ACHN (cell line): ENCODE data around the gene MRGPRG.
"Not testable (repeated sequence)": the region's sequence is repeated elsewhere in the genome, so short reads cannot be mapped to it uniquely, and the experiment has no call there.

Experiments used
- DNase-seq: peaks from one replicate; pipeline ENCODE4 v3.0.0-alpha.2; 2015
- in situ Hi-C: cut with HindIII; loops from 2 replicates; pipeline ENCODE4 v1.10.0; 2017; ENCODE audit warnings: low sequenced_read_pairs, low pct_ligation_motif_present, low pct_unique_long_range_greater_than_20kb

Gene MRGPRG, protein sequence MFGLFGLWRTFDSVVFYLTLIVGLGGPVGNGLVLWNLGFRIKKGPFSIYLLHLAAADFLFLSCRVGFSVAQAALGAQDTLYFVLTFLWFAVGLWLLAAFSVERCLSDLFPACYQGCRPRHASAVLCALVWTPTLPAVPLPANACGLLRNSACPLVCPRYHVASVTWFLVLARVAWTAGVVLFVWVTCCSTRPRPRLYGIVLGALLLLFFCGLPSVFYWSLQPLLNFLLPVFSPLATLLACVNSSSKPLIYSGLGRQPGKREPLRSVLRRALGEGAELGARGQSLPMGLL

DNA sequence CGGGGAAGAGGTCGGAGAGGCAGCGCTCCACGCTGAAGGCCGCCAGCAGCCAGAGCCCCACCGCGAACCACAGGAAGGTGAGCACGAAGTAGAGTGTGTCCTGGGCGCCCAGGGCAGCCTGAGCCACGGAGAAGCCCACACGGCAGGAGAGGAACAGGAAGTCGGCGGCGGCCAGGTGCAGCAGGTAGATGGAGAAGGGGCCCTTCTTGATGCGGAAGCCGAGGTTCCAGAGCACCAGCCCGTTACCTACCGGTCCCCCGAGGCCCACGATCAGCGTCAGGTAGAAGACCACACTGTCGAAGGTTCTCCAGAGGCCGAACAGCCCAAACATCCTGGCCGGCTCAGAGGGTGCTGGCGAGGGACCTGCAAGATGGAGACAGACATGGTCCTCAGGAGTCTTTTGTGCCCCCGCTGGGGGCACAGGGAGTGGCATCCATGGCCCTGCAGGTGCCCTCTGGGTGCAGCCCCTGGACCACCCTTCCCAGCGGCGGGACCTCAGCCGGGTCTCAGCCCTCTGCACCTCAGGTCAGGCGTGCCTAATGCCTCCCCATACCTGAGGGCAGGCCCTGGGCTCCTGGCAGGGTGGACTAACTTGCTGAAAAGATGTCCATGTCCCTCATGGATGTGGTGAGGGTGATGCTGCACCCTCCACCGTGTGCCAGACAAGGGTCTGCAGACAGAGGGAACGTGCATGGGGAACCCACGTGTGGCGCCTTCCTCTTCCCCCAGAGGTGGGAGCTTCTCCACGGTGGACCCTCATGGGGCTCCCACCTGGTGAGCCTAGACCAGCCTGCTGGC is at the start of gene MRGPRG:
Gene MRGPRG (minus strand): TSS at position 331 of the 798 bp plus-strand sequence. CDS start 0 bp downstream, at position 331.
- in situ Hi-C loops = no loop called here
- DNase-seq = no peak

DNA sequence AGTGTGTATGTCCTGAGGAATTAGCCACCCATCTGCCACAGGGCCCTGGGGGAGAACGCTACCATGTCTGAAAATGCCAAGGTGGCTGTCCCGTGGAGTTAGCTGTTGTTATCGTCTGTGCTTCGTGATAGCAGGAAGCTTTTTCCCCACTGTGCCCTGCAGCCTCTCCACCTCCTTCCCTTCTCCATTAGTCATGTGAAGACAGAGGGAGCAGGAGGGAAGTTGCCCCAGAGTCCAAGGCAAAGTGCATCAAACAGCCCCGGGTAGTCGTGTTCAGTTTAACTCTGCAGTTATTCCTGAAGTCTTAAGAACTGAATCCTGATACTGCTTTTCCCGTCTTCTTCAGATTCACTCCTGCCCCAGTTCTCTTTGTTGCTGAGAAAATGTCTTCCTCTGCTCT is 43.9 kb upstream of the MRGPRG start:
- in situ Hi-C loops, DNase-seq: not testable (repeated sequence)

DNA sequence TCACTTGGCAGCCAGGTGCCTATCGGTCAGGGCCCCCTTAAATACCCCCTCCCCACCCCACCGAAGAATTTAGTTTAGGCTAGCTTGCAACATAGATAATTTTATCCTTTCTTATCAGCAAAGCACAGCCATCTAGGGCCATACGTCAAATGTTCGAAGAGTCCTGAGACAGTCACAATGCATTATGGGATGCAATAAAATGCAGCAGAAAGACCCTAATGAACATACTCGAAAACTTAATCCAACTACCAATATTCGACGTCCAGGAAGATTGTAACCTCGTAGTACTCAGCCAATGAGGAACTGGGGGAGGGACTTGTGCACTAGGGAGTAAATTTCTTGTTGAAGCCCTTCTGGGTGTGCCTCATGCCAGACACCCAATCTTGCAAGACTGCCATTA is 43.2 kb upstream of the MRGPRG start:
- DNase-seq, in situ Hi-C loops: not testable (repeated sequence)

DNA sequence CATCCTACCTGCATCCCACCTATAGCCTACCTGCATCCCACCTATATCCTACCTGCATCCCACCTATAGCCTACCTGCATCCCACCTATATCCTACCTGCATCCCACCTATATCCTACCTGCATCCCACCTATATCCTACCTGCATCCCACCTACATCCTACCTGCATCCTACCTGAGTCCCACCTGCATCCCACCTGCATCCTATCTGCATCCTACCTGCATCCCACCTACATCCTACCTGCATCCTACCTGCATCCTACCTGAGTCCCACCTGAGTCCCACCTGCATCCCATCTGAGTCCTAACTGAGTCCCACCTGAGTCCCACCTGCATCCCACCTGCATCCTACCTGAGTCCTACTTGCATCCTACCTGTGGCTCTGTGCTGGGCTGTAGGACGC is 38.9 kb upstream of the MRGPRG start:
- in situ Hi-C loops, DNase-seq: not testable (repeated sequence)

DNA sequence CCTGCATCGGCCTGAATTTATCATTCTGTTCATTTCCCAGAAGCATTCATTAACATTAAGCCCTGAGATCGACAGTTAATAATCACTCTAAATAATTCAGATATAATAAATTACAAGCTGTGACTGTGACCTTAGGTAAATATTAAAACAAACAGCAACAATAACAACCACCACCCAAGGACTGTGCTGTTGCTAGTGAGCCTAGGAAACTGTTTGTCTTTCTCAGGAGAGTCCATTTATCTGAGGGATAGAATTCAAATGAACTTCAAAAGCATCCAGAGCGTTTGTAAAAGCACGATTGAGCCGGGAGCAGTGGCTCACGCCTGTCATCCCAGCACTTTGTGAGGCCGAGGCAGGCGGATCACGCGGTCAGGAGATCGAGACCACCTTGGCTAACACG is 36.6 kb upstream of the MRGPRG start:
- DNase-seq, in situ Hi-C loops: not testable (repeated sequence)

DNA sequence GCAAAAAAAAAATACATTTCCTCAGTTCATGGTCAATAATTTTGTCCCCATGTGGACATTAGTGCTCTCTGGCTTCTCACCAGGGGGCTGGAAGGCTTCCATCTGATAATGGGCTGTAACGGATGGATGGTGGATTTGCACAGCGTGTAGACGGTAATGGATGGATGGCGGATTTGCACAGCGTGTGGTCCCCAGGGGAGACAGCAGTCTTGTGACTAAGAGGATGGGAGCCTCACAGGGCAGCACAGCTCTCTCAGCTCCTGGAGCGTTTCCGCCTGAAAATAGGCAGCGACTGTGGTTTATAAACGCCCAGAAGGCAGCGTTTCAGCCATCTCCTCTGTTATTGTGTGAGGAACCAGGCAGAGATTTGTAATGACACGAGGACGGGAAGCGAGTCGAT is 36.2 kb upstream of the MRGPRG start:
- DNase-seq, in situ Hi-C loops: not testable (repeated sequence)

DNA sequence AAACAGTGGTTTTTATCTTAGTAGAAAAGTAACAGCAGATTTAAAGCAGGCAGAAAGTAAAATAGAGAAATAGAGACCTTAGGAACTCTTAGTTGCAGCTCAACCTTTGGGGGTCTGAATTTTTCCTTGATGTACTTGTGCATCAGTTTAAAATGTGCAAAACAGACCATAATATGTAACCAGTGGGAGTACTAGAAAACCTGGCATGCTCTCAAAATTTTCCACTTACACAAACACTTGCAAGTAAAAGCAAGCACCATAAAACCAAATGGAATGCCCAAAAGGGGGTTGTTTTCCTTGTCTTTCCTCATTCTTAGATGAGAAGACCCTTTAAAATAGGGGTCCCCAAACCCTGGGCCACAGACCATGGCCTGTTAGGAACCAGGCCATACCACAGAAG is 26.5 kb upstream of the MRGPRG start:
- DNase-seq = no peak
- in situ Hi-C loops = no loop called here

DNA sequence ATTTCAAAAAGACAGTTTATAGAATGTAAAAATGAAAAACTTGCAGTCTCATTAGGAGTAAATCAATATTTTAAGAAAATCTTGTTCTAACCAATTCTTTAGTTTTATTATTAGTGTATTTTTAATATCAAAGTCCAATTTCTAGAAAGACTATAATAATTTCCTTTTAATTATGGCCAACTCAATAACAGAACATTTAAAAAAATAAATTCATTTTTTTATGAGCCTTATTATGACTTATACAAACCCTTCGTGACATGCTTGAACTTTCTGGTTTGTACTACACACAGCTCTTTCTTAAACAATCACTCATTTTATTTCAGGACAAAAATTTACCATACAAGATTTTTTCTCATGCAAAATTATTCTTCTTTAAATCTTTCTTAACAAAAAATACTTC is 25.3 kb upstream of the MRGPRG start:
- no peak for DNase-seq
- in situ Hi-C loops = no loop called here

DNA sequence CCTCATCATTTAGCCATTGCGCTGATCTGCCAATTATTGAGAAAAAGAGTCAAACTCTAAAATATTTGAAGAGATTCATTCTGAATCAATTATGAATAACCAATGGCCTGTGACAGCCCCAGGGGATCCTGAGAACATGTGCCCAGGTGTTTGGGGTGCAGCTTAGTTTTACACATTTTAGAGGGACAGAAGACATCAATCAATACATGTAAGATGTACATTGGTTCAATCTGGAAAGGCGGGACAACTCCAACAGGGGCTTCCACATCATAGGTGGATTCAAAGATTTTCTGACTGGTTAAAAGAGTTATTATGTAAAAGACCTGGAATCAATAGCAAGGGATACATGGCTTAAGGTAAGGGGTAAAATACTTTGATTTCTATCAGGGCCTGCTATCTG is 18.5 kb upstream of the MRGPRG start:
- in situ Hi-C loops = no loop called here
- no peak for DNase-seq

DNA sequence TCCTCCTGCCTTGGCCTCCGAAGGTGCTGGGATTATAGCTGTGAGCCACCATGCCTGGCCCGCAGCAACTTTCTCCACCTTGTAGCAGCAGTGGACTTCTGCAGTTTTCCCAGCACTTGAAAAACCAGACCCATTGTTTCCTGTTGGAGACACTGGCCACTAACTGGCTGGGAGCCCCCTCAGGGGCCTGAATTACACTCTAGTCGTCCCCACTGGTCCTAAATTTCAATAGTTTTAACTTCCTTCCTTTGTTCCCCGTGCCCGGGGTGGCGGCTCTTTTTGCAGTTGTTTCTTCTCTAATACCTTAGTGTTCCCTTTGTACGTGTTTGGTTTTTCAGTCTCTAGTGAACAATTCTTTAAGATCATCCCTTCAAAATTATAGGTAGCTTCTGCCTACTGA is 16.2 kb upstream of the MRGPRG start:
- in situ Hi-C loops = no loop called here
- DNase-seq = no peak

DNA sequence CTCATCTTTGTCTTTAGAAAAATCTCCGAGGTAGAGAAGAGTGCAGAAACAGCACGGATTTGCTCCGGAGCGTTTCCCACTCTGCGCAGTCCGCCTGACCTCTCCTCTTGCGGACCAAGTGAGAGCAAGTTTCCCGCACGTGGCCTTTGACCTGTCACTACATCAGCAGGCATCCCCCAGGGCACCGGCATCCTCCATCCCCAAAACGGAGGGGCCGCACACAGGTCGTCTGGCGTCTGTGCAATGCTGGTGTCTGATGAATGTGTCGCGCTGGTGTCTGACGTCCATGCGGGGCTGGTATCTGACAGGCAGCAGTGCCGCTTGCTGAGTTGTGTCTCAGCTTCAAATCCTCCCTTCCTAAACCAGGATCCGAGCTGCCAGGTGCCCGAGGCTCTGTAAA is 14.3 kb upstream of the MRGPRG start:
- DNase-seq = no peak
- in situ Hi-C loops = no loop called here

DNA sequence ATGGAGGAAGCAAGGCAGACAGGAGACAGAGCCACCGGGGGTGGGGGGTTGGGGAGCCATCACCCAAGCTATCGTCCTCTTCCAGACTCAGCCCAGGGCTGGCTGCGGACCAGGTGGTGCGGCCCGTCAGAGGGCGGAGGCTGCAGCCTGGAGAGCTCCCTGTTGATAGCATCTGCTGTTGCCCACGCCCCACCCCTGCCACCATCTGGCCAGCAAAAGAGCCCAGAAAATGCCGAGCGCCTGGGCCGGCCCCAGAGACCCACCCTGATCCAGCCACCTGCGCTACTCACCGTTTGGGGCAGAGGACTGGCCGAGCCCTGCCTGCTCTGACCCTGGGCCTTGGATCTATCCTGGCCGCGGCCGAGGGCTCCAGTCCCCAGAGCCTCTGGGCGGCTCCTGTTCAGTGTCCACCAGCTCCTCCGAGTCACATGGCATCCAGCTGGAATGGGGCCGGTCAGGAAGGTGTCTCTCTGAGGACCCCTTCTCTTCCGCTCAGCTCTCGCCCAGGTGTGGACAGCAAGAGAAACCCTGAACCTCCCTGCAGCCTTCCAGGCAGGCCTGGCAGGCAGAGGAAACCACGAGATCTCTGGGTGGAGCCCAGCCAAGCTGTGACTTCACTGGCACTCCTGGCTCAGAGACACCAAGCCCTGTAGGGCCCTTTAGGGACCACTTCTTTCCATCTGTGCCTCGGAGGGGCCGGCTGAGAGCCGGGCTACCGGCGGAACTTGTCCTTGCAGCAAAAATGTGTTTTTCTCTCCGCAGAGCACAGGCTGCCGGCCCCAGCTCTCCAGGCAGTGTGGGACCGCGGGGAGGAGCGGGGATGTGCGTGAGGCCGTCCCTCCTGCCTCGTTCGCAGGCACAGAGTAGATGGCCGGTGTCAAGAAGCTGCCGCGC is 13.5 kb upstream of the MRGPRG start, which contains the start of gene MRGPRE:
Gene MRGPRE (minus strand): TSS at position 567 of the 894 bp plus-strand sequence. CDS start 3,618 bp downstream, outside the sequence.
- in situ Hi-C loops = no loop called here
- no peak for DNase-seq

DNA sequence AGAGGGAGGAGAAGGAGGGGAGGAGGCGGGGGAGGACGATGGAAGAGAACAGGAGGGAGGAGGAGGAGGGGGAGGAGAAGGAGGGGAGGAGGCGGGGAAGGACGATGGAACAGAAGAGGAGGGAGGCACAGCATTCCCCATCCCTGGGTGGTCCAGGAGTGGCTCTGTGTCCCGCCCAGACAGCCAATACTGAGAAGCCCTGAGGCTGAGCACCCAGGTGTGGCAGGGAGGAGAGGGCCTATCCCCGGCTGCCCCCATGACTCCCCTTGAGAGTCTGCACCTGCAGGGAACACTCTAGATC is 12.9 kb upstream of the MRGPRG start:
- in situ Hi-C loops = no loop called here
- DNase-seq = no peak

DNA sequence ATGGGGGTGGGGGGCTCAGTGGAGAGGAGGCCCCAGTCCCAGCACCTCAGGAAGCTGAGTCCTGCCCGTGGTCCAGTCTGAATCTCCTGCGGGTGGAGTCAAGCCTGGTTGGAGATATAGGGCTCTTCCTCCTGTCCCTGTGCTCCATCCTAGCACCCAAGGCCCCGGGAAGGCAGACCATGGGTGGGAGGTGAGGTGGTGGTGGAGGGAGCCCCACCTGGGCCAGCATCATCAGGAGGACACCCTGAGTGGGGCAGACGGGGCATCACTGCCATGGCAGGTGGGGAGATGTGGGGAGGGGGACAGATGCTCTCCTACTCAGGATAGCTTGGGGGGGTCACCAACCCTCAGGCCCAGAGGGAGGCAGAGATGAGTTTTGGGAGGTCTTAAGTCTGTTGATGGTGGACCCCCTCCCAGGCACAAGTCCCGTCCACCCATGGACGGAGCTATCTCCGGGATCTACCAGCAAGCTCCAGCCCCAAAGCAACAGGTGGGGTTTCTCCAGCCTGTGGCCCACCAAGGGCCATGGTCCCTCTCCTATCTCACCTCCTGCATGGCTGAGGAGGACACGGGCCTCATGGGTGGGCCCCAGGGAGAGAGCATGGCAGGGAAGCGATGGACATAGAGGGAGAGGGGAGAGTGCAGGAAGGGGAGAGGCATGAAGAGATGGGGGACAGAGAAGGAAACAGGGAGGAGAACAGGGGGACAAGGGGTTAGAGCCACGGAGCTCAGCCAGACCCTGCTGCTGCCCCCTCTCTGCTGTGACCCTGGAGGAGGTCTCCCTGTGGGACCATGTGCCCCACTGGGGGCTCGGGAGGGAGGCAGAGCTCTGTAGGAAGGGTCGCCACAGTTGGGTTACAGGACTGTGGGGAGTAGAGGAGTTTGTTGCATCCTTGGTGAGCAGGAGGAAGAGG is 12.3 kb upstream of the MRGPRG start:
- in situ Hi-C loops = no loop called here

DNA sequence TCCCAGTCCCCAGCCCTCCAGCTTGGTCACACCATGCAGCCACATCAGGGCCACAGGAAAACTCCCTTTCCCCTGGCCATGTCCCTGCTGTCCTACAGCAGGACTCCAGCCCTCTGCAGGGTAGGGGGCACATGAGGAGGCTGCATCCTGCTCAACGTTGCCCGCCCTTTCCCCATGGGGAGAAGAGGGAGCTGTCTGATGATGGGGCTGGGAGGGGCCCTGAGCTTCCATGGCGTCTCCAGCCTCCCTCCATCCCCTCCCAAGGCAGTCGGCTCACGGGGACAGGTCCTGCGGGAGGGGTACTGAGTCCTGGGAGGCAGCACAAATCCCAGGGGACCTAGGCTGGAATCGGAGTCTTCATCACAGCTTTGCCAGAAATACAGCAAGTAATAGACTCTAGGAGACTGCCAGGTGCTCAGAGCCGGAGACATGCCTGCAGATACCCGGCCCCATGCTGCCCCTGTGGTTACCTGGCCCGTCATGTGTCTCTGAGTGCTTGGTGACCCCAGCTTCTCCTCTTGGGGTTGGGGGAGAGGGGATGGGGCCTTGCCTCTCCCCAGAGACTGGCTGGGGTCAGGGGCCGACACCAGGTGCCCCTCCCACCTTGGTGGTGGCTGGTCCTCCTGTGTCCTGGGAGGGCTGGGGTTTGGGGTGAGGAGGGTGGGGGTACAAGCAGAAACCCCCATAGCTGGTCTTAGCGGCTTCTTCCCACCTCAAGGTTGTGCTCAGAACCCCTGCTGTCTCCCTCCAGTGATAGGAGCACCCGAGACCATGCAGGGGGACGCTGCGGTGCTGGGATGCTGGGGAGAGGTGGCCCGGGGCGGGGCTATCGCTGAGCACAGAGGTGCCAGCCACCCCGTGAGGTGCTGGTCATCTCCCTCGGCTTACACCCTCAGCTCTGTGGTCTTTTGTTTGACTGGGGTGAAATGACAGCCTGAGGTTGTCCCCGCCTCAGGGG is 11.3 kb upstream of the MRGPRG start:
- in situ Hi-C loops = no loop called here
- DNase-seq = no peak

More for the DNA sequence above, 12.3 kb upstream of the MRGPRG start:
- no peak for DNase-seq

DNA sequence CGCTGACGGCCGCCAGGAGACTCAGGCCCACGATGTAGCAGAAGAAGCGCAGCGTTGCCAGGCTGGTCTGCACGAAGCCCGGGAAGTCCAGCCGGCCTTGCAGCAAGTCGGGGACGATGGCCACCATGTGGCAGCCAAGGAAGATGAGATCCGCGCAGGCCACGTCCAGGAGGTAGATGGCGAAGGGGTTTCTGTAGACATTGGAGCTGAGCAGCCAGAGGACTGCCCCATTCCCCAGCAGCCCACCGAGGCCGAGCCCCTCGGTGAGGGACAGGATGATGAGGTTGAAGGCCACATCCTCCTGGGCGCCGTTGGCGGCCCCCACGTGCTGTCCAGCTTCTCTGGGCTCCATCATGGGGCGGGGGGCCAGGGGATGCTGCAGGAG is 9.8 kb upstream of the MRGPRG start:
- no peak for DNase-seq
- in situ Hi-C loops = no loop called here
